ENCODE data around the gene VEPH1. TPM values are rescaled to one million over a fixed set of nuclear protein-coding genes. Genes with fewer than 3 reads are reported as not detected.

Gene VEPH1
- polyA plus RNA-seq, 4 donors = 48.9 to 67.8 (median 61.3) TPM

GRCh38 chr3:157479464-157480243 is 23.6 kb downstream of the VEPH1 start:
- DNase-seq (ENCODE audit: low read depth in 4 of 4, low spot score in 3 of 4) = no peak

GRCh38 chr3:157477441-157477840 is 25.8 kb downstream of the VEPH1 start:
- DNase-seq (ENCODE audit: low read depth in 4 of 4, low spot score in 3 of 4) = no peak

- DNase-seq (ENCODE audit: low read depth in 4 of 4, low spot score in 3 of 4) = no peak
Measured at GRCh38 chr3:157475921-157476414, 27.2 kb downstream of the VEPH1 start.

DNA sequence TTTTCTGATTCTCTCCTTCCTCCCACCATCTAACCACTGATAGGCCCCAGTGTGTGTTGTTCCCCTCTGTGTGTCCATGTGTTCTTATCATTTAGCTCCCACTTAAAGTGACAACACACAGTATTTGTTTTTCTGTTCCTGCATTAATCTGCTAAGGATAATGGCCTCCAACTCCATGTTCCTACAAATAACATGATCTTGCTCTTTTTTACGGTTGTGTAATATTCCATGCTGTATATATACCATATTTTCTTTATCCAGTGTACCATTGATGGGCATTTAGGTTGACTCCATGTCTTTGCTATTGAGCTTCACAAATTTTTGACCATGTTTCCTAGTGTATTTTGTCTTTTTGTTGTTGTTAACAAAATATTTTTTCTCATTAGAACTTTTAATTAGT is 30.6 kb downstream of the VEPH1 start:
- DNase-seq (ENCODE audit: low read depth in 4 of 4, low spot score in 3 of 4) = no peak

DNA sequence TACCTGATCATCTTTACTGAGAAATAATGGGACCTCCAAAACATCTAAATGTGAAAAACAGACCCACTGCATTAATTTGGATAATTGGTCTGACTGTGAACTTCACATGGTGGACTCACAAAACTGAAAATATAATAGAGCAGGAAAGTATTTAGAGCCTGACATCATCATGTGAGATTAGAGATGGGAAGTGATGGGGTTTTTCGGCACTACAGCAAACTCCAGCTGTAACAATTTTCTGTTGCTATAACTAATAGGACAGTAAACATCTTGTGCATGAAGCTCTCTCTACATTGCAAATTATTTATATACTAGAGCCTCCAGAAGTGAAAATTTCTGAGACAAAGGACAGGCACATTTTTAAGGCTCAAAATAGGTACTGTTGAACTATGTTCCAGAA is 32.2 kb downstream of the VEPH1 start:
- no peak for DNase-seq (ENCODE audit: low read depth in 4 of 4, low spot score in 3 of 4)

GRCh38 chr3:157469561-157470294 is 33.5 kb downstream of the VEPH1 start:
- no peak for DNase-seq (ENCODE audit: low read depth in 4 of 4, low spot score in 3 of 4)

- no peak for DNase-seq (ENCODE audit: low read depth in 4 of 4, low spot score in 3 of 4)
Measured at GRCh38 chr3:157467200-157467599, 36.0 kb downstream of the VEPH1 start.

GRCh38 chr3:157465741-157466140 is 37.5 kb downstream of the VEPH1 start:
- DNase-seq (ENCODE audit: low read depth in 4 of 4, low spot score in 3 of 4) = no peak

DNA sequence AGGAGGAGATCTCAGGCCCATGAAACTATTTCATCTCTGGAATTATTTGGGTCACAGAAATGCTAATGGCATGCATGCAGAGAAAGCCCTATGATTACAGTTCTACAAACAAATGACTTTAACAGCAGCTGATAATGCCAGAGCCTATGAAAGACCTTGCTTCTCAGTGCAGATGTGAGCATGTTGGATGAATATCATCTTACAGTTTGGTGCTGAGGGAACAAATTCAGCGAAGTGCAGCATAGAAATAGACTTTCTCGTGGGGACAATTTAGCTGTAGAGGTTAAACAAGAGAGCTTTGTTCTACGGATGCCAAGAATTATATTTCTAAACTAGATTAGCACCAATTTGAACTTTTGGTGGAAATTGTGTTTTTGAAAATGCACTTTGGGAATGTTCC is 38.9 kb downstream of the VEPH1 start:
- DNase-seq (ENCODE audit: low read depth in 4 of 4, low spot score in 3 of 4) = no peak

DNA sequence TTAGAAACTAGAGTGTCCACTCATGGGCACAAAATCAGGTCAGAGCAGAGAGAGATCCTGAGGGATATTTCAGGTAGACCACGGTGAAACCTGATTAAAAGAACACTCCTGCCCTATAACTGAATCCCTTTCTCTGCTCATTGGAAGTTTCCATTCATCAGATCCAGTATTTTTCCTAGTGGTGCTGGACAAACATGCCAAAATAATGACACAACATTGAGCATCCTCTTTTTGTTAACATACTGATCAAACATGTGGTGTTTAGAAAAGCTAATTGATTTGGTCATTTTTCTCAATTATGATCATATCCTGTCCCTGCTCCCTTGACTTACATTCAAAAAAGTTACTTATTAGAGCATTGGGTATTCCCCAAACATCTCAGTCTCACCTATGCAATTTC is 39.4 kb downstream of the VEPH1 start:
- DNase-seq (ENCODE audit: low read depth in 4 of 4, low spot score in 3 of 4) = no peak

DNA sequence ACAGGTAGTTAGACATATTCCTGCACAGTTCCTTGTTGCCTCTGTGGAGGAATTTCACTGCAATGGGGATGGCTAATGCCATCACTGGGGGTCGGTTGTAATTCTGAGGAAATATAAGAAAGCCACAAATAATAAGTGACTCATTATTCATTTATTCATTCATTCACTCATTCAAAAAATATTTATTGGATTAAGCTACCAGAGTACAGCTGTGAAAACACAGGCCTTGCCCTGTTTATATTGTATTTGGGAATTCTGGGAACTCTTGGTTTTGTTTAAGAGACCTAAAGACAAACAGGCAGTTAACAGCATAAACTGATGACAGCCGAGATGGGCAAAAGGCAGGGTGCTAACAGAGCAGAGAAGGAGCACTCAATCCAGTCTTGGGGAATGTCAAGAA is 43.0 kb downstream of the VEPH1 start:
- DNase-seq (ENCODE audit: low read depth in 4 of 4, low spot score in 3 of 4) = no peak

DNA sequence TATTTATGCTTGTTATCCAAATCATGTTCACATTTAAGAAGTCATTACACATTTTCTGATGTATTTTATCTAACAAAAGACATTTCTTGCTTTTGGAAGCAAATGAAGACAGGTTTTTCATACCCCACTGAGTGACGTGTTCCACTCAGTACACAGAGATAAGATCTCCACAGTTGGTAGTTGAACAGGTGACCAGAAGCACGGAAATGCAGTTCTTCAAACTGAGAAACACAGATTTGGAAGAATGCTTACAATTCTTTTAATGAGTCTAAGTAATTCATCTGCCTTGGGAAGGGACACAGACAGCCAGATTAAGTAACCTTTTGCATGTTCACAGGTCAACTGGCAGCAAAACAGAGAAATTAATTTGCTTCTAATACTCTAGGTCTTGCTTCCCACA is 43.5 kb downstream of the VEPH1 start:
- no peak for DNase-seq (ENCODE audit: low read depth in 4 of 4, low spot score in 3 of 4)

DNA sequence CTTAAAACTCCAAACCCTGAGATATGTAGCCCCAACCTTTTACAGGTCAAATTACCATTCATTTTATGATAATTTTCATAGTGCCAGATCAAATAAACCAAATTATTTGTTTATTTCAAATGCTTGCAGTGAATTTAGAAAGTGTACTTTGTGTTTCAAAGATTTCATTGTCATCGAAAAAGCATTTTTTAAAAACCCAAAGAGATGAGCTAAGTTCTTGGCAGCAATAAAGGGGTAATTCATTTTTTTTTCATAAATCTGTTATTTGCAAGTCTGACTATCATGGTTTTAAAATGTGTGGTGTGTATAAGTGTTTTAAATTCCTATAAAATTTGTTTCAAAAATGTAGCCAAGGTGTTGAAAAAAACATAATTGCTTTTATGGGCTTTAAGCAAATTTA is 49.4 kb downstream of the VEPH1 start:
- DNase-seq (ENCODE audit: low read depth in 4 of 4, low spot score in 3 of 4) = no peak

- DNase-seq (ENCODE audit: low read depth in 4 of 4, low spot score in 3 of 4) = no peak
Measured at GRCh38 chr3:157452097-157452496, 51.1 kb downstream of the VEPH1 start.

DNA sequence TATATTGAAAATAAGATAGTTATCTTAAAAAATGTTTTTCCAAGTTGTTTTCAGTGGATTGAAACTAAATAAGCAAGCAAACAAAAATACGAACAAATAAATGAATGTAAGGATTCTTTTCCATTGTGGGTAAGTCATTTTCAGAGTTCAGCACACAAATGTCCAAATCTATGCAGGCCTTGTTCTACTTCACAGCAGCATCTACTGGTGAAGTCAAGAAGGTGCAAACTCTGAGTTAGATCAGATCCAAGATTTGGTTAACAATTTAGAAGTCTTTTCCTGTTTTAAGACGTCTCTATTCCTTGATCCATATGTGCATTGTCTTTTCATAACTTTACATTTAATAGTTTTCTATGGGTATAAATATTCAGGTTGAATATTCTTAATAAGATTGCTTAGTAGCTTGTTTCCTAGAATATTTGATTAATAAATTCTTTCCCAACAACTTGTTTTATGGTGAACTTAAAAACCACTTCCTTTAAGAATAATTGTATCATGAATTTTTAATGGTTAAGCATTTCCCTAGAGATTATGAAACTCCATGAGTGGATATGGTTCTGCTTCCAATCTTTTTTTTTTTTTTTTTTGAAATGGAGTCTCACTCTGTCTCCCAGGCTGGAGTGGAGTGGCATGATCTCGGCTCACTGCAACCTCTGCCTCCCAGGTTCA is 56.1 kb downstream of the VEPH1 start:
- DNase-seq (ENCODE audit: low read depth in 4 of 4, low spot score in 3 of 4) = no peak

DNA sequence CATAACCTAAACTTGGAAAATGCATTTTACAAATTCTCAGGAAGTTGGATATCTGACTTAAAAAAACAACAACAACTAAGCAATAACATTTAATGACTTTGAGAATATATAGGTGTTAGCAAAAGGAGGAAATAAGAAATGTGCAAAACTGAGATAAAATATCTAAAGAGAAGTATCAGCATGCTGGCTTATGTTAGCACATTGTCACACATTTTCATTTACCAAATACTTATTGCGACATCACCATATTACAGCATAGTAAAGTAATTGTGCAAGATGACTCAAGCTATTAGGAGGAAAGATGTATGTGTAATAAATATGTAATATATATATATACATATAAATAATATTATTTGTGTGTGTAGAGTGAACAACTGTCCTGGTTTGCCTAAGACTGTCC is 57.4 kb downstream of the VEPH1 start:
- no peak for DNase-seq (ENCODE audit: low read depth in 4 of 4, low spot score in 3 of 4)

DNA sequence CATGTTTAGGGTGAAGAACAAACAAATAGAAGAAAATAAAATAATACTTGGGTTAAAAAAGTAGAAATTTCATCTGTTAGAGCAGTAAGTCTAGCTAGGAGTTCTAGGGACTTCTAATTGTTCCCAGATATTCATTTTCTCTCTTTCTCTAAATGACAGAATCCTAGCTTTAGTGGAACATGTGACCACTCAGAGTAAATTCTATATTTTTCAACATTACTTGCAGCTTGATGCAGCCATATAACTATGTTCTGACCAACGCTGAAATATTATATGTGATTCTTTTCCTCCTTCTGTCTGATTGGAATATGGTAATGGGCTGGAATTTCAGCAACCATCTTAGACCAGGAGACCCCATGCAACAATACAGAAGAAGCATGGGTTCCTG is 58.4 kb downstream of the VEPH1 start:
- no peak for DNase-seq (ENCODE audit: low read depth in 4 of 4, low spot score in 3 of 4)

- DNase-seq (ENCODE audit: low read depth in 4 of 4, low spot score in 3 of 4) = no peak
Measured at GRCh38 chr3:157443905-157444796, 59.1 kb downstream of the VEPH1 start.

DNA sequence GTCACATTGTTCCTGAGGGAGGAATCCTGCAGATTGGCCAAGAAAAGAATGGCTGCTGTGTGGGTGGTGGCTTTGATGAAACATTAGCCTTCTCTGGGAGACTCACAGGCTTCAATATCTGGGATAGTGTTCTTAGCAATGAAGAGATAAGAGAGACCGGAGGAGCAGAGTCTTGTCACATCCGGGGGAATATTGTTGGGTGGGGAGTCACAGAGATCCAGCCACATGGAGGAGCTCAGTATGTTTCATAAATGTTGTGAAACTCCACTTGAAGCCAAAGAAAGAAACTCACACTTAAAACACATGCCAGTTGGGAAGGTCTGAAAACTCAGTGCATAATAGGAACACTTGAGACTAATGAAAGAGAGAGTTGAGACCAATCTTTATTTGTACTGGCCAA is 60.5 kb downstream of the VEPH1 start:
- no peak for DNase-seq (ENCODE audit: low read depth in 4 of 4, low spot score in 3 of 4)

DNA sequence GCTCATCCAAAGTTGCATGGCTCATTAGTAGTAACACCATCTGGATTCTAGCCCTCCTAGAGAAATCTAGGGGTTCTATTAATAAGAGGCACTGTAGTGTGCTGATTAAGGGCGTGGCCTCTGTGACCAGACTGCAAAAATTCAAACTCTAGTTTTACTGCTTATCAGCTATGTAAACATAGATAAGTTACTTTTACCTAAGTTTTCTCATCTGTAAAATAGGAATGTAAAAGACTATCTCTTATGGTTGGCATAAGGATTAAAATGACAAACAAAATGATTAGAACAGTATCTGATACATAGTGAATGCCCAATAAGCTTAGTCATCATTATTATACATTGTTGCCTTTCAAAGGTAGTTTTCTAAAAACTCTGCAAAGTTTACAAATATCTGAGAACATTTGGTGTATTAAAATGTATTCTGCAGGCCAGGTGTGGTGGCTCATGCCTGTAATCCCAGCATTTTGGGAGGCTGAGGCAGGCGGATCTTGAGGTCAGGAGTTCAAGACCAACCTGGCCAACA is 62.1 kb downstream of the VEPH1 start:
- DNase-seq (ENCODE audit: low read depth in 4 of 4, low spot score in 3 of 4) = no peak

All from right renal pelvis (tissue), 4 donors.